22Rv1 (cell line): ENCODE measurements around the gene CES5A.
"Not testable (repeated sequence)": the region's sequence is repeated elsewhere in the genome, so short reads cannot be mapped to it uniquely, and the experiment has no call there.

ENCODE experiments used
- H3K27ac ChIP-seq: fragments of 450-650 bp; 2 replicates; pipeline ENCODE4 v1.5.1; 2017
- ZFX ChIP-seq: fragments of 450-650 bp; IDR thresholded peaks from 2 replicates; pipeline ENCODE4 v1.6.1; 2017; ENCODE audit warnings: antibody characterized with exemption, borderline replicate concordance
- TF ChIP-seq, protein P1 (sequence below): fragments of 450-650 bp; IDR thresholded peaks from 2 replicates; pipeline ENCODE4 v1.5.1; 2017; ENCODE audit warnings: mild to moderate bottlenecking

CES5A gene

DNA sequence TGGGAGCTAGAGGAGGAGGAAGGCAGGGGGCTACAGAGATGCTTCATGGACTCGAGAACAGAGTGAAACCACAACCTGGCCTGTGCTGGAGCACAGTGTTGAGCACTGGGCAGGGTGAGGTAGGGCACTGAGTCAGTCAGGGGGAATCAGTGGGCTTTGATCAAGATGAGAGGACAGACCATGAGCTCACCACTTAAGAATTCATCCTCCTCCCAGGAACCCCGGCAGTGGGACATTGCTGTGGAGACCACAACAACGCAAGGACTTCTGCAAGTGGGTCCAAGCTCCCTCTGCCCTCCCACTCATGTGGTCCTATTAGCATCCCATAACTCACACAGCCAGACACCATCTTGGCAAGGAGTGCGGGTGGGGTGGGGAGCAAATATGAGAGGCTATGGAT lies 1.7 kb upstream of the CES5A start:
- no peak overlapping the region for H3K27ac ChIP-seq
- no peak for TF ChIP-seq ZFX
- TF ChIP-seq, protein P1, sequence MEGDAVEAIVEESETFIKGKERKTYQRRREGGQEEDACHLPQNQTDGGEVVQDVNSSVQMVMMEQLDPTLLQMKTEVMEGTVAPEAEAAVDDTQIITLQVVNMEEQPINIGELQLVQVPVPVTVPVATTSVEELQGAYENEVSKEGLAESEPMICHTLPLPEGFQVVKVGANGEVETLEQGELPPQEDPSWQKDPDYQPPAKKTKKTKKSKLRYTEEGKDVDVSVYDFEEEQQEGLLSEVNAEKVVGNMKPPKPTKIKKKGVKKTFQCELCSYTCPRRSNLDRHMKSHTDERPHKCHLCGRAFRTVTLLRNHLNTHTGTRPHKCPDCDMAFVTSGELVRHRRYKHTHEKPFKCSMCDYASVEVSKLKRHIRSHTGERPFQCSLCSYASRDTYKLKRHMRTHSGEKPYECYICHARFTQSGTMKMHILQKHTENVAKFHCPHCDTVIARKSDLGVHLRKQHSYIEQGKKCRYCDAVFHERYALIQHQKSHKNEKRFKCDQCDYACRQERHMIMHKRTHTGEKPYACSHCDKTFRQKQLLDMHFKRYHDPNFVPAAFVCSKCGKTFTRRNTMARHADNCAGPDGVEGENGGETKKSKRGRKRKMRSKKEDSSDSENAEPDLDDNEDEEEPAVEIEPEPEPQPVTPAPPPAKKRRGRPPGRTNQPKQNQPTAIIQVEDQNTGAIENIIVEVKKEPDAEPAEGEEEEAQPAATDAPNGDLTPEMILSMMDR, result no peak

DNA sequence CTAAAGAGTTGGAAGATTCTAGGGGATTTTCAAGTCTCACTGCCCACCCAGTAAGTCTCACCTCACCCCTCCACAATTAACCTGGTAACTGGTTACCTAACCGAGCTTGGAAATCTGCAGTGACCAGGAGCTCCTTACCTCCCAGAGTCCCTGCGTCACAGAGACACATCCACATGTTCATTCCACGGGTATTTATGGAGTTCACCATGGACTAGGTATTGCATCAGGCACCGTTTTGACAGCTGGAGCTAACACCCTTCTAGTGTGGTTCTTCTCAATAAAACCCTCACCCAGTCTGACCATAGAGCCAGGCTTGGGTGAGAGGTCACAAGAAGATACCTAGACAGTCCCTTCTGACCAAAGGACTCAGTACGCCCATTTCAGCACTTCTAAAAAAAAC lies 2.1 kb downstream of the CES5A start:
- TF ChIP-seq ZFX, result no peak
- TF ChIP-seq, protein P1, result no peak
- H3K27ac ChIP-seq, result no peak overlapping the region

DNA sequence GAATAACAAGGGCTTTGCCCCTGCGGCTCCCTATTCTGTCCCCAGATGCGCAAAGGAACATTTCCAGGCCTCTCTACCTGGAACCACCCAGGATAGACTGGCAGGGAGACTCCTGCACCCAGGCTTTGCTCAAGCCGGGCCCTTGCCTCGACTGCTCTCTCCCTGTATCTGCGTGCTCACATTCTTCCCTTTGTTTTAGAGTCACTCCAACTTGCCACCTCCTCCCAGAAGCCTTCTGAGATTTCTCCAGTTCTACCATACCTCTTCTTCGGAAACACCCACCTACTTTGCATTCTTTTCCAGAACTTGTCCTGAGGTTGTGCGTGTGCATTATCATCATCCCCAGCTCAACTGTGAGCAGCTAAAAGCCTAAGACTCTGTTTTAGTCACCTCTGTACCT lies 3.0 kb downstream of the CES5A start:
- no peak overlapping the region for H3K27ac ChIP-seq
- no peak for TF ChIP-seq ZFX
- TF ChIP-seq, protein P1, result no peak

DNA sequence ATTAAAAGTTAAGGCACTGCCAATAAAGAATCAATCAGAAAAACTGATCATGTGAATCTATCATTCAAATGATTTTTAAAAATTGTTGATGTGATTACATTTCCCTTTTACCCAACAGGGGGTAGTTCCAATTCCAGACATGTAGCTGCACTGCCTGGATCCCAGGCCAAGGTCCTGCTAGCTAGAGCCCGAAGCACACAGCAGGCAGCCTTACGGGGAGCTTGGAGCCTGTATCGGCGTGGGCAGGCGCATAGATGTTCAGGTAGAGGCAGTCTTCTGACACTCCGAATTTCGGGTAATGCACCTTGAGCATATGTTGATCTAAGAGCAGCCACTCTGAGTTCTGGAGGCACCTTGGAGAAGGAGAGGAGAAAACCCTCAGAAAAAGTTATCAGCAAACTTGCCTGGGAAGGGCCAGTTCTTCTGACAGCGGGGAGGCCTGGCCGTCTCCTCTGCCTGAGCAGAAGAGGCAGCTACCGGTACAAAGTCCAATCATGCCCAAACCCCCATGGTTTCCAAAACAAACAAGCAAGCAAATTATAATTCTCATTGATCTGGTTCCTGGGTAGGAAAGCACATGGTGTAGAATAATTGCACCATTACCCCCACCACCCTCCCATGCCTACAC lies 3.6 kb downstream of the CES5A start:
- H3K27ac ChIP-seq, result no peak overlapping the region
- no peak for TF ChIP-seq ZFX
- TF ChIP-seq, protein P1, result no peak

DNA sequence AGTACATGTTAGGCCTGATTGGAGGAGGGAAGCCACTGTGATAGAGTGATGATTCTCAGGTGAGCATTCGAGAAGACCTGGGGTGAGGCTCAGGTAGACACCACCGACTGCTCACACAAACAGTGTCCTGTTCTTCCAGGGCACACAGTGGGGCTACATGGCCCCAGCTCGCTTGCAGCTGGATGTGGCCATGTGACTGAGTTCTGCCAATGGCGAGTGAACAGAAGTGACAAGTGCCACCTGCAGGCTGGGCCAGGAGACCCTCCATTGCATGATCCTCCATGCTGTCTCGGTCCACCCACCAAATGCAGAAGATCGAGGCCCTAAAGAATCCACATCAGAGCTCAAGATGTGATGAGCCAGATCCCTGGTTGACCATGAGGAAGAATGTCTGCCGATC lies 6.2 kb downstream of the CES5A start:
- TF ChIP-seq ZFX, result no peak
- TF ChIP-seq, protein P1, result no peak
- no peak overlapping the region for H3K27ac ChIP-seq

DNA sequence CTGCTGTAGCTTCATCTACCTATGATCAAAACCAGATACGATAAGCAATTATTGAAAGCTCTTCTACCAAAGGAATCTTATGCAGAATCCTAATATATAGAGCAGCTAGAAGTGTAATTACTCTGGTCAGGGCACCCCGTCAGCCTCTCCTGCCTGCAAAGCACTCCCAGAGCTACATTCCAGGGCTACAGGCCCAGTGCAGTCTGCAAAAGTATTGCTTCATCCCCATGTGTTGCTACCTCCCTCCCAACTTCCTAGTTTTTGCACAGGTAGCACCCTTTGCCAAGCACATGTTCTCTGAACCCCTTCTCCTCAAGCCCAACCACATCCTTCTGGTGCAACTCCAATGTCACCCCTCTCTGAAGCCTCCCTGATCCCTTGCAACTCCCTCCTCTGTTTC lies 7.0 kb downstream of the CES5A start:
- TF ChIP-seq ZFX, result no peak
- TF ChIP-seq, protein P1, result no peak
- no peak overlapping the region for H3K27ac ChIP-seq

DNA sequence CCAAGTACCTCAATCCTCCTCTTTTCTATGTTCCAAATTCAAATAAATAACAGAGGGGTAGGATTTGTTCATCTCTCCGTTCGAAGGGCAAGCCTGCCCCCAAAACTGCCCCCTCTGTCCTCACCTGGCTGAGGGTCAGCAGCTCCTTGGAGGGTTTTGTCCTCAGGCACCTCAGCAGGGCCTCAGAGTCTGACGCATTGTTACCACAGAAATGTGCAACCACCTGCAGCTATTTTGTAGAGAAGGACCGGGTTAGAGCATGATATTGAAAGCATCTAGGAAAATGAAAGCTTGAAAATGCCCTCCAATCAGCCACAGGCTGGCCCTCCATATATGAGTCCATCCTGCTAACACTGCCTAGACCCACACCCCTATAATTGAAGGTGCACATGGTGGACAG lies 13.9 kb downstream of the CES5A start:
- no peak overlapping the region for H3K27ac ChIP-seq
- TF ChIP-seq ZFX, result no peak
- TF ChIP-seq, protein P1, result no peak

DNA sequence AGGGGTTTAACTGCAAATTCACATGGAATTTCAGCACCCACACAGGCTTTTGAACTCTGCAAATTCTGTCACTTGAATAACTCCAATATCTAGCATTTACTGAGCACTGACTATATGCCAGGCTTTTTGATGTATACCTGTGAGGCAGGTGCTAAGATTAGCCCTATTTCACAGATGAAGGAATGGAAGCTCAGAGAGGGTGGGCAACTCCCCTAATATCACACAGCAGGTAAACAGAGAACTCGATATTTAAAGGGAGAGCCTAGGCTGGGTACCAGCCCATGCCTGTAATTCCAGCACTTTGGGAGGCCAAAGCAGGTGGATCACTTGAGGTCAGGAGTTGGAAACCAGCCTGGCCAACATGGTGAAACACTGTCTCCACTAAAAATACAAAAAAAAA lies 17.5 kb downstream of the CES5A start:
- H3K27ac ChIP-seq, result not testable (repeated sequence)
